Ovary (tissue), 9 donors: ENCODE results near the gene OTULINL. TPM values are rescaled to one million over a fixed set of nuclear protein-coding genes. Genes with fewer than 3 reads are reported as not detected.

Experiments used
- DNase-seq, 5 donors: peaks; one replicate each; pipeline ENCODE4 v3.0.0-alpha.2; 2019 to 2020
- H3K27ac ChIP-seq, 2 donors: fragments of 200-600 bp; one replicate each; pipeline versions ENCODE4 v1.5.1 to v1.8.0; 2019 to 2022
- H3K27me3 ChIP-seq: fragments of 200-600 bp; one replicate; pipeline ENCODE4 v1.8.0; 2022
- H3K36me3 ChIP-seq: fragments of 200-600 bp; sonication (generic); one replicate; pipeline ENCODE4 v1.5.1; 2019
- H3K4me1 ChIP-seq: one replicate; pipeline ENCODE4 v1.8.1; 2013; ENCODE audit warnings: mild to moderate bottlenecking, moderate library complexity; ENCODE audit not compliant: insufficient read depth
- H3K4me3 ChIP-seq: fragments of 200-600 bp; sonication (generic); one replicate; pipeline ENCODE4 v1.5.1; 2017
- H3K9me3 ChIP-seq, 2 donors: fragments of 200-600 bp in 1 of 2; sonication (generic) in 1 of 2; one replicate each; pipeline versions ENCODE4 v1.5.1 to v1.8.1; 2013 to 2019; ENCODE audit warnings: mild to moderate bottlenecking in 1 of 2, moderate library complexity in 1 of 2
- CTCF ChIP-seq, 3 donors: fragments of 450-650 bp in 2 of 3; fragments of 200-600 bp in 1 of 3; IDR thresholded peaks; one replicate each; pipeline versions ENCODE4 v1.5.1 to v1.8.0; 2016 to 2022; ENCODE audit warnings: antibody characterized with exemption in 3 of 3, mild to moderate bottlenecking in 1 of 3
- EP300 ChIP-seq: sonication (generic); formaldehyde crosslinking; IDR thresholded peaks from one replicate; pipeline ENCODE4 v1.6.1; 2017; ENCODE audit warnings: antibody characterized with exemption
- POLR2A ChIP-seq: fragments of 450-650 bp; IDR thresholded peaks from one replicate; pipeline ENCODE4 v1.6.1; 2017; ENCODE audit warnings: antibody characterized with exemption, mild to moderate bottlenecking, moderate library complexity
- WGBS, 3 donors: extraction: QIAGEN DNeasy Blood & Tissue Kit in 1 of 3; methylation state at CpG; one replicate each; pipeline versions ENCODE4 v1.1.5 to v1.1.7; 2013 to 2017; 5-methylcytosine and 5-hydroxymethylcytosine counted together
- intact Hi-C, 4 donors: fragments of 100-400 bp; cut with DNase I; formaldehyde crosslinking; loops; one replicate each; pipeline versions ENCODE4 v1.11.0 to v1.15.1; 2022 to 2023
- polyA plus RNA-seq, 2 donors: library from polyadenylated mRNA; stranded (reverse); fragments of 200-250 nt in 1 of 2; fragments of 350-450 nt in 1 of 2; fragmentation: Illumina TruSeq in 1 of 2; extraction: RNeasy Lipid Tissue Mini Kit (QIAGEN cat#74804) in 1 of 2; gene quantifications; one replicate each; pipeline ENCODE4 v1.2.3, GENCODE V29; 2013 to 2014
- total RNA-seq, 7 donors: library from RNA; depleted of rRNA in 2 of 7; stranded (reverse); fragments of >200 nt in 2 of 7; fragmentation: NEBNext Ultra II Directional in 3 of 7; extraction: Animal tissue kit (Norgen Biotek cat#: 25700) in 3 of 7; gene quantifications; one replicate each; pipeline versions ENCODE4 v1.1.0 to v1.2.4, GENCODE V29; 2016 to 2023
- donor health status: DM: no; HTN: no; CAD: no; lungs with moderate emphysema.
- donor health status: DM: no; HTN: no; CAD: no.
- donor health status: Bipolar disorder and iron deficiency.
- donor health status: DM: yes; HTN: yes; CAD: no.
- donor health status: DM: no; HTN: no; CAD: no.
- donor health status: DM: yes; HTN: yes; CAD: no.

Gene OTULINL
- total and polyA plus RNA-seq, 9 donors: 2.3 to 14.9 (median 5.3) TPM

DNA sequence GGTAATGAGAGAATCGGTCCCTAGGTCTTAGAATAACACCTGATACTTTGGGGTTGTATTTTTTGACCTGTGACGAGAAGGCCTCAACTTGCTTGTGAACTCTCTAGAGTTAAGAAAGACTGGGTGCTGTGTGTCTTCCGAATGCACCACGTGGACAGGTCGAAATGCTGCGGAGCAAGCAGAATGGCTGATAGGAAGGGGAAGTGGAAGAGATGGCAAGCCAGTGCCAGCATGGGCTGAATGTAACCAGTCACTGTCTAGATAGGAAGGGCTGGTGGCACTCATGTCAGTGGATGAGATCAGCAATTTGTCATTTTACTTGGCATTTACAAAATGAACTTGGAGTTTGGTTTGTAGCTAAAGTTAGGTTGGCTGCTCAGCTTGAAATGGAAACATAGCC is 5.6 kb downstream of the OTULINL start:
- H3K4me1 ChIP-seq: no peaks in the 10 kb centered on the region
- no peaks in the 10 kb centered on the region for H3K27me3 ChIP-seq
- no peak overlapping the region for H3K27ac ChIP-seq
- TF ChIP-seq EP300 (no peak), POLR2A (no peak), CTCF (IDR thresholded peaks at IDR 0.05) (no peak)
- no peaks in the 10 kb centered on the region for H3K36me3 ChIP-seq
- H3K4me3 ChIP-seq: no peak overlapping the region
- intact Hi-C loops: no loop called here
- 92 to 98% (median 93%) methylated on average over 6 of the region's 6 CpGs for WGBS, 3 donors
- H3K9me3 ChIP-seq: no peaks in the 10 kb centered on the region
- no peak for DNase-seq

DNA sequence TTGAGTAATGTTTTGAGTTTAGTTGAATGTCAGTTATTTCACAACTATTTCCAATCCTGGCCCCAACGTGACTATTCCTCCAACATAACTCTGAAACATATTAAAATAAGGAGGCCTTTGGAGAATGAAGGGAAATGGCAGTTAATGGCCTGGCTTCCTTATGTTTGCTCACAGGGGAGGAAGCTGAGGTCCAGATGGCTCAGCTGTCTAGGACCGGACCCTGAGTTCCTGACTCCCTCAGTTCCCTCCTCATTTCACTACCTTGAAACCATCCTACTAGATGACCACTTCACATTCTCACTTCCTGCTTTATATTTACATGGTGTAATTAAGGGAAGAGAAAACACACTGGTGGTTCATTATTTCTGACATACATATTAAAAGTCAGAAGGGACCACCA is 6.6 kb downstream of the OTULINL start:
- intact Hi-C loops: no loop called here
- DNase-seq: no peak
- Histone ChIP-seq H3K4me3 (no peak overlapping the region), H3K27ac (no peak overlapping the region), H3K9me3 (no peaks in the 10 kb centered on the region), H3K4me1 (no peaks in the 10 kb centered on the region), H3K27me3 (no peaks in the 10 kb centered on the region), H3K36me3 (no peaks in the 10 kb centered on the region)
- TF ChIP-seq EP300: no peak
- 76 to 93% (median 78%) methylated on average over 2 of the region's 2 CpGs for WGBS, 3 donors

- Histone ChIP-seq H3K36me3 (no peaks in the 10 kb centered on the region), H3K4me3 (no peak overlapping the region), H3K27me3 (no peaks in the 10 kb centered on the region), H3K9me3 (no peaks in the 10 kb centered on the region), H3K27ac (no peak overlapping the region), H3K4me1 (no peaks in the 10 kb centered on the region)
- no peak for DNase-seq
- TF ChIP-seq EP300 (no peak), POLR2A (no peak), CTCF (IDR thresholded peaks at IDR 0.05) (no peak)
- WGBS, 3 donors: 79 to 87% (median 84%) methylated on average over 10 of the region's 10 CpGs
- intact Hi-C loops: no loop called here
These were observed 7.4 kb downstream of the OTULINL start for GRCh38 chr5:14588758-14589543.

- TF ChIP-seq POLR2A (no peak), CTCF (IDR thresholded peaks at IDR 0.05) (no peak), EP300 (no peak)
- H3K27me3 ChIP-seq: no peaks in the 10 kb centered on the region
- no peak for DNase-seq
- no peaks in the 10 kb centered on the region for H3K36me3 ChIP-seq
- no peak overlapping the region for H3K4me3 ChIP-seq
- no peaks in the 10 kb centered on the region for H3K9me3 ChIP-seq
- WGBS, 3 donors: 79 to 85% (median 80%) methylated on average over 2 of the region's 2 CpGs
- intact Hi-C loops: no loop called here
- H3K4me1 ChIP-seq: no peaks in the 10 kb centered on the region
- no peak overlapping the region for H3K27ac ChIP-seq
These were observed 9.4 kb downstream of the OTULINL start for GRCh38 chr5:14590949-14591348.

DNA sequence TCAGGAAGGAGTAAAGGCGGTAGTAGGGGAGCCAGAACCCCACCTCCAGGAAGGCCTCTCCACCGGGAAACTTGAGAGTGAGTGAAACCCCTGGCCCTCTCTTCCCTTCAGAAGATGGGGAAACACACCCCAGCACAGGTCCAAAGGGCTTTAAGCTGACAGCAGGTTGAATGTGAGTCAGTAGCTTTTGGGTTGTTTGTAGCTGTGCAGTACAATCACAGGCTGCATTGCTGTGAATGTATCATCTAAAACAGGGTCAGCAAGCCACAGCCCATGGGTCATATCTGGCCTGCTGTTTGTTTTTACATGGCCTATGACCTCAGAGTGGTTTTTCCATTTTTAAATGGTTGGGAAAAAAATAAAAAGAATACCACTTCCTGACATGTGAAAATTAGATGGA is 10.0 kb downstream of the OTULINL start:
- Histone ChIP-seq H3K4me1 (no peaks in the 10 kb centered on the region), H3K36me3 (no peaks in the 10 kb centered on the region), H3K4me3 (no peak overlapping the region), H3K9me3 (no peaks in the 10 kb centered on the region), H3K27ac (no peak overlapping the region), H3K27me3 (no peaks in the 10 kb centered on the region)
- no peak for TF ChIP-seq CTCF (IDR thresholded peaks at IDR 0.05)
- no peak for TF ChIP-seq EP300
- no peak for TF ChIP-seq POLR2A
- intact Hi-C loops: no loop called here
- no peak for DNase-seq
- 78 to 89% (median 82%) methylated on average over 2 of the region's 2 CpGs for WGBS, 3 donors
